Measurements from ENCODE around the gene S100A1. TPM values are rescaled to one million over a fixed set of nuclear protein-coding genes. Genes with fewer than 3 reads are reported as not detected.

S100A1 gene
- total RNA-seq, 1 donor from 2014 or later: not detected

- Histone ChIP-seq H3K79me2 (ENCODE audit: low read depth) (no peaks in the 10 kb centered on the region), H3K4me1 (peaks cover 18% of the 10 kb centered on the region), H3K27ac (no peak overlapping the region), H3F3A (ENCODE audit: low read depth) (peaks cover 13% of the 10 kb centered on the region), H3K36me3 (no peaks in the 10 kb centered on the region), H3K4me2 (peak overlapping the region; percentile 94), H2AFZ (replicated peaks) (peak overlapping the region; percentile 83), H3K4me3 (peak overlapping the region; percentile 51), H4K20me1 (ENCODE audit: low read depth) (peaks cover 5% of the 10 kb centered on the region), H3K27me3 (peaks cover 52% of the 10 kb centered on the region), H3K9me3 (ENCODE audit: low read depth) (no peaks in the 10 kb centered on the region), H3K9ac (no peak overlapping the region)
- Mint-ChIP-seq H3K9me3 (peaks cover 2% of the 10 kb centered on the region), H3K36me3 (peaks cover 2% of the 10 kb centered on the region), H3K4me1 (peaks cover 20% of the 10 kb centered on the region), H3K27me3 (ENCODE audit: insufficient read depth, low read depth) (peaks cover 45% of the 10 kb centered on the region), H3K4me3 (peak overlapping the region; percentile 79), H3K27ac (no peak overlapping the region)
- peak; percentile 63 for TF ChIP-seq EZH2 (IDR thresholded peaks at IDR 0.05)
- peak; percentile 35 for TF ChIP-seq CTCF (IDR thresholded peaks at IDR 0.05)
- peak; percentile 95 for TF ChIP-seq EZH2phosphoT487 (IDR thresholded peaks at IDR 0.05)
- DNase-seq (ENCODE audit: low spot score): peak; percentile 70
These were observed 51.3 kb downstream of the S100A1 start for GRCh38 chr1:153679337-153680119.

GRCh38 chr1:153680120-153680403 lies 51.8 kb downstream of the S100A1 start:
- H3K79me2 ChIP-seq (ENCODE audit: low read depth): no peaks in the 10 kb centered on the region
- H4K20me1 ChIP-seq (ENCODE audit: low read depth): peaks cover 5% of the 10 kb centered on the region
- Mint-ChIP-seq H3K36me3 (peaks cover 2% of the 10 kb centered on the region), H3K27ac (no peak overlapping the region), H3K4me3 (peak overlapping the region; percentile 79), H3K9me3 (peaks cover 2% of the 10 kb centered on the region), H3K27me3 (ENCODE audit: insufficient read depth, low read depth) (peaks cover 45% of the 10 kb centered on the region), H3K4me1 (peaks cover 23% of the 10 kb centered on the region)
- peaks cover 13% of the 10 kb centered on the region for H3F3A ChIP-seq (ENCODE audit: low read depth)
- TF ChIP-seq EZH2phosphoT487 (IDR thresholded peaks at IDR 0.05) (no peak), CTCF (IDR thresholded peaks at IDR 0.05) (no peak)
- H3K36me3 ChIP-seq: no peaks in the 10 kb centered on the region
- no peak overlapping the region for H3K9ac ChIP-seq
- peak overlapping the region; percentile 51 for H3K4me3 ChIP-seq
- DNase-seq (ENCODE audit: low spot score): no peak
- peaks cover 52% of the 10 kb centered on the region for H3K27me3 ChIP-seq
- peak overlapping the region; percentile 83 for H2AFZ ChIP-seq (replicated peaks)
- H3K4me2 ChIP-seq: peak overlapping the region; percentile 94
- no peaks in the 10 kb centered on the region for H3K9me3 ChIP-seq (ENCODE audit: low read depth)
- no peak overlapping the region for H3K27ac ChIP-seq
- peaks cover 18% of the 10 kb centered on the region for H3K4me1 ChIP-seq

Other genes starting within 250 kb of the S100A1 start
- not detected in 2 replicates for gene S100A8, start 237.4 kb upstream of the S100A1 start, total RNA-seq (ENCODE audit: low replicate concordance)
- not detected in 2 replicates for gene S100A7A, start 211.9 kb upstream of the S100A1 start, total RNA-seq (ENCODE audit: low replicate concordance)
- gene S100A7, start 167.8 kb upstream of the S100A1 start, total RNA-seq (ENCODE audit: low replicate concordance): not detected in 2 replicates
- gene S100A6, start 92.4 kb upstream of the S100A1 start, total RNA-seq (ENCODE audit: low replicate concordance): 0.34 TPM in 1 of 2 replicates, not detected in the other
- gene S100A5, start 87.5 kb upstream of the S100A1 start, total RNA-seq (ENCODE audit: low replicate concordance): not detected in 2 replicates
- 22.4 and 34.3 TPM in 2 replicates for gene S100A4, start 82.6 kb upstream of the S100A1 start, total RNA-seq (ENCODE audit: low replicate concordance)
- gene S100A3, start 79.2 kb upstream of the S100A1 start, total RNA-seq (ENCODE audit: low replicate concordance): not detected in 2 replicates
- gene S100A2, start 62.6 kb upstream of the S100A1 start, total RNA-seq (ENCODE audit: low replicate concordance): not detected in 2 replicates
- 12.4 and 13.1 TPM in 2 replicates for gene S100A16, start 15.3 kb upstream of the S100A1 start, total RNA-seq (ENCODE audit: low replicate concordance)
- gene S100A14, start 12.1 kb upstream of the S100A1 start, total RNA-seq (ENCODE audit: low replicate concordance): not detected in 2 replicates
- gene S100A13, start 929 bp upstream of the S100A1 start, total RNA-seq (ENCODE audit: low replicate concordance): 78.9 and 87.4 TPM in 2 replicates
- 96.1 and 104 TPM in 2 replicates for gene CHTOP, start 5.6 kb downstream of the S100A1 start, total RNA-seq (ENCODE audit: low replicate concordance)
- 50.1 and 52.4 TPM in 2 replicates for gene SNAPIN, start 30.3 kb downstream of the S100A1 start, total RNA-seq (ENCODE audit: low replicate concordance)
- gene ILF2, start 42.6 kb downstream of the S100A1 start, total RNA-seq (ENCODE audit: low replicate concordance): 474 and 475 TPM in 2 replicates
- gene NPR1, start 50.3 kb downstream of the S100A1 start, total RNA-seq (ENCODE audit: low replicate concordance): 0.19 and 0.84 TPM in 2 replicates
- gene INTS3, start 99.6 kb downstream of the S100A1 start, total RNA-seq (ENCODE audit: low replicate concordance): 45.1 and 58.8 TPM in 2 replicates
- 8.2 and 10.1 TPM in 2 replicates for gene SLC27A3, start 147.0 kb downstream of the S100A1 start, total RNA-seq (ENCODE audit: low replicate concordance)